Upper lobe of left lung (tissue), 4 donors: ENCODE results near the gene CD58.

Source experiments
- CTCF ChIP-seq, 6 experiments: fragments of 450-650 bp in 4 of 6; fragments of 200-600 bp in 2 of 6; sonication (generic) in 2 of 6; IDR thresholded peaks; one replicate each; pipeline ENCODE4 v1.5.1; 2016 to 2019; ENCODE audit warnings: antibody characterized with exemption in 6 of 6
- POLR2A ChIP-seq, 4 donors: fragments of 450-650 bp; IDR thresholded peaks; one replicate each; pipeline ENCODE4 v1.5.1; 2016 to 2017; ENCODE audit warnings: antibody characterized with exemption in 4 of 4, mild to moderate bottlenecking in 2 of 4

GRCh38 chr1:116481934-116482333 lies 88.9 kb downstream of the CD58 start:
- TF ChIP-seq POLR2A (IDR thresholded peaks at IDR 0.05) (no peak), CTCF (IDR thresholded peaks at IDR 0.05) (no peak)
